GM12875 (cell line): ENCODE measurements around the gene ANP32D.
"Not testable (repeated sequence)": the region's sequence is repeated elsewhere in the genome, so short reads cannot be mapped to it uniquely, and the experiment has no call there.

Experiments used
- H3K4me3 ChIP-seq: one replicate; pipeline ENCODE4 v1.5.1; 2011; ENCODE audit warnings: low read depth, low read length, control low read depth
- TF ChIP-seq, protein P1 (sequence below): IDR thresholded peaks from 2 replicates; pipeline ENCODE4 v1.5.1; 2011; ENCODE audit warnings: low read depth, mild to moderate bottlenecking, control low read depth, inconsistent platforms, low read length, moderate library complexity, borderline replicate concordance; ENCODE audit not compliant: insufficient read depth

ANP32D gene

GRCh38 chr12:48508987-48509386 is 36.6 kb downstream of the ANP32D start:
- H3K4me3 ChIP-seq, result no peak overlapping the region
- TF ChIP-seq, protein P1, sequence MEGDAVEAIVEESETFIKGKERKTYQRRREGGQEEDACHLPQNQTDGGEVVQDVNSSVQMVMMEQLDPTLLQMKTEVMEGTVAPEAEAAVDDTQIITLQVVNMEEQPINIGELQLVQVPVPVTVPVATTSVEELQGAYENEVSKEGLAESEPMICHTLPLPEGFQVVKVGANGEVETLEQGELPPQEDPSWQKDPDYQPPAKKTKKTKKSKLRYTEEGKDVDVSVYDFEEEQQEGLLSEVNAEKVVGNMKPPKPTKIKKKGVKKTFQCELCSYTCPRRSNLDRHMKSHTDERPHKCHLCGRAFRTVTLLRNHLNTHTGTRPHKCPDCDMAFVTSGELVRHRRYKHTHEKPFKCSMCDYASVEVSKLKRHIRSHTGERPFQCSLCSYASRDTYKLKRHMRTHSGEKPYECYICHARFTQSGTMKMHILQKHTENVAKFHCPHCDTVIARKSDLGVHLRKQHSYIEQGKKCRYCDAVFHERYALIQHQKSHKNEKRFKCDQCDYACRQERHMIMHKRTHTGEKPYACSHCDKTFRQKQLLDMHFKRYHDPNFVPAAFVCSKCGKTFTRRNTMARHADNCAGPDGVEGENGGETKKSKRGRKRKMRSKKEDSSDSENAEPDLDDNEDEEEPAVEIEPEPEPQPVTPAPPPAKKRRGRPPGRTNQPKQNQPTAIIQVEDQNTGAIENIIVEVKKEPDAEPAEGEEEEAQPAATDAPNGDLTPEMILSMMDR, result no peak

DNA sequence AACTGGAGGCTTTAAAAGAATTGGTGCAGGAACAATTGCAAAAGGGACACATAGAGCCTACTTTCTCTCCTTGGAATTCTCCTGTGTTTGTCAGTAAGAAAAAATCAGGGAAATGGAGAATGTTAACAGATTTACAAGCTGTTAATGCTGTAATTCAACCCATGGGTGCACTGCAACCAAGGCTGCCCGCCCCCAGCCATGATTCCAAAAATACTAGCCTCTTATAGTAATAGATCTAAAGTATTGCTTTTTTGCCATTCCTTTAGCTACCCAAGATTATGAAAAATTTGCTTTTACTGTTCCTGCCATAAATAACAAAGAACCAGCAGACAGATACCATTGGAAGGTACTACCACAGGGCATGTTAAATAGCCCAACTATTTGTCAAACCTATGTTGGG is 37.8 kb downstream of the ANP32D start:
- TF ChIP-seq, protein P1, result no peak
- H3K4me3 ChIP-seq, result no peak overlapping the region

GRCh38 chr12:48512855-48513254 is 40.5 kb downstream of the ANP32D start:
- TF ChIP-seq, protein P1, result no peak
- no peak overlapping the region for H3K4me3 ChIP-seq

GRCh38 chr12:48514728-48515127 is 42.4 kb downstream of the ANP32D start:
- no peak overlapping the region for H3K4me3 ChIP-seq
- TF ChIP-seq, protein P1, result no peak

DNA sequence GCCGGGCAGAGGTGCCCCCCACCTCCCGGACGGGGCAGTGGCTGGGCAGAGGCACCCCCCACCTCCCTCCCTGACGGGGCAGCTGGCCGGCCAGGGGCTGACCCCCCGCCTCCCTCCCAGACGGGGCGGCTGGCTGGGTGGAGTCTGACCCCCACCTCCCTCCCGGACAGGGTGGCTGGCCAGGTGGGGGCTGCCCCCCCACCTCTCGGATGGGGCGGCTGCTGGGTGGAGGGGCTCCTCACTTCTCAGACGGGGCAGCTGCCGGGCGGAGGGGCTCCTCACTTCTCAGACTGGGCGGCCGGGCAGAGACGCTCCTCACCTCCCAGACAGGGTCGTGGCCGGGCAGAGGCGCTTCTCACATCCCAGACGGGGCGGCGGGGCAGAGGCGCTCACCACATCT is 48.0 kb downstream of the ANP32D start:
- not testable (repeated sequence) for H3K4me3 ChIP-seq
